Transverse colon (tissue), 4 donors: Measurements from ENCODE around the gene KLF13. TPM values are rescaled to one million over a fixed set of nuclear protein-coding genes. Genes with fewer than 3 reads are reported as not detected.

ENCODE experiments used
- DNase-seq: peaks from one replicate; pipeline ENCODE4 v3.0.0-alpha.2; 2019
- H3K27ac ChIP-seq, 4 donors: fragments of 200-600 bp; sonication (generic); 2 replicates each; pipeline ENCODE4 v1.5.1; 2016 to 2018; ENCODE audit warnings: inconsistent platforms in 4 of 4
- H3K27me3 ChIP-seq: fragments of 200-600 bp; sonication (generic); 2 replicates; pipeline ENCODE4 v1.5.1; 2017; ENCODE audit warnings: inconsistent platforms
- H3K36me3 ChIP-seq, 4 donors: fragments of 200-600 bp; sonication (generic); 2 replicates each; pipeline ENCODE4 v1.5.1; 2017 to 2019; ENCODE audit warnings: inconsistent platforms in 4 of 4
- H3K4me1 ChIP-seq, 4 donors: fragments of 200-600 bp; sonication (generic); 2 replicates each; pipeline ENCODE4 v1.5.1; 2017 to 2020; ENCODE audit warnings: inconsistent platforms in 4 of 4
- H3K4me3 ChIP-seq, 4 donors: fragments of 200-600 bp; sonication (generic); 1 replicate in 1 of 4; 2 replicates in 3 of 4; pipeline versions ENCODE4 v1.5.1 to v1.6.1; 2017 to 2019; ENCODE audit warnings: inconsistent platforms in 4 of 4
- H3K9me3 ChIP-seq, 2 donors: fragments of 200-600 bp; sonication (generic); 2 replicates each; pipeline ENCODE4 v1.5.1; 2017 to 2019; ENCODE audit warnings: inconsistent platforms in 2 of 2
- EP300 ChIP-seq: sonication (generic); formaldehyde crosslinking; IDR thresholded peaks from one replicate; pipeline ENCODE4 v1.6.1; 2017; ENCODE audit warnings: antibody characterized with exemption, low read depth
- POLR2A ChIP-seq: fragments of 450-650 bp; IDR thresholded peaks from one replicate; pipeline ENCODE4 v1.6.1; 2016; ENCODE audit warnings: antibody characterized with exemption, mild to moderate bottlenecking, moderate library complexity
- POLR2AphosphoS5 ChIP-seq, 3 donors: sonication (generic); formaldehyde crosslinking; IDR thresholded peaks; one replicate each; pipeline ENCODE4 v1.6.1; 2016; ENCODE audit warnings: antibody characterized with exemption in 3 of 3
- WGBS, 2 donors: methylation state at CpG; one replicate each; pipeline ENCODE4 v1.1.5; 2018; ENCODE audit warnings: low coverage in 1 of 2; 5-methylcytosine and 5-hydroxymethylcytosine counted together
- in situ Hi-C, 4 donors: fragments of 200-750 bp; cut with MboI; loops; one replicate each; pipeline versions ENCODE4 v1.15.0 to v1.15.1; 2017; ENCODE audit warnings: low sequenced_read_pairs in 3 of 4, low pct_ligation_motif_present in 1 of 4, low pct_unique_long_range_greater_than_20kb in 1 of 4
- intact Hi-C: fragments of 100-400 bp; cut with DNase I; formaldehyde crosslinking; loops from one replicate; pipeline ENCODE4 v1.15.1; 2023; ENCODE audit warnings: low total_unique reads
- total RNA-seq, 4 donors: library from RNA; depleted of rRNA; stranded (reverse); fragments of >200 nt; gene quantifications; one replicate each; pipeline ENCODE4 v1.1.0, GENCODE V29; 2016
- TF ChIP-seq, protein P1 (sequence below), 5 experiments: fragments of 200-600 bp in 3 of 5; fragments of 450-650 bp in 2 of 5; sonication (generic) in 3 of 5; IDR thresholded peaks; 1 replicate in 2 of 5; 2 replicates in 3 of 5; pipeline ENCODE4 v1.5.1; 2016 to 2017; ENCODE audit warnings: antibody characterized with exemption in 5 of 5, inconsistent platforms in 3 of 5, mild to moderate bottlenecking in 2 of 5, moderate library complexity in 1 of 5

The KLF13 gene
- total RNA-seq, 4 donors from 2014 or later: 39.0 to 81.2 (median 68.8) TPM

DNA sequence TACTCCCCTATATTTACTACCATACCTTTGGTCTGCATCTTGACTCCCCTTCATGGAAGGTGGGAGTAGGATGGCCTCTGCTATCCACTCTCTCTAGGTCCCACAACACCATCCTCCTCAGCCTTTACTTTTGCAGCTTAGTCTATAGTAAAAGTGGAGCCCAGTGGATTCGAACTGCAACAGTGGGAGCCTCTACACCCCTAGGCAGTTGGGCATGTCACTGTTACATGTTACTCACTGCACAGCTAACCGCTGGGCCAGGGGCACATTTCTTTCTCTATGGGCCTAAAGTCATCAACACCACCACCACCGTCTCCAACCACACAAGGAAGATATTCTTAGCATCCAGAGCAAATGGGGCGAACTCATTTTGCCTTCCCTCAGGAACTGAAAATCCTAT lies 62.9 kb downstream of the KLF13 start:
- H3K4me1 ChIP-seq: peaks cover 3 to 25% (median 17%) of the 10 kb centered on the region in 4 donors
- H3K27me3 ChIP-seq: no peaks in the 10 kb centered on the region
- in situ Hi-C loops: no loop called here
- DNase-seq: no peak
- H3K27ac ChIP-seq: no peak overlapping the region
- H3K9me3 ChIP-seq: no peaks in the 10 kb centered on the region
- intact Hi-C loops: no loop called here
- TF ChIP-seq POLR2A: no peak
- TF ChIP-seq, protein P1, sequence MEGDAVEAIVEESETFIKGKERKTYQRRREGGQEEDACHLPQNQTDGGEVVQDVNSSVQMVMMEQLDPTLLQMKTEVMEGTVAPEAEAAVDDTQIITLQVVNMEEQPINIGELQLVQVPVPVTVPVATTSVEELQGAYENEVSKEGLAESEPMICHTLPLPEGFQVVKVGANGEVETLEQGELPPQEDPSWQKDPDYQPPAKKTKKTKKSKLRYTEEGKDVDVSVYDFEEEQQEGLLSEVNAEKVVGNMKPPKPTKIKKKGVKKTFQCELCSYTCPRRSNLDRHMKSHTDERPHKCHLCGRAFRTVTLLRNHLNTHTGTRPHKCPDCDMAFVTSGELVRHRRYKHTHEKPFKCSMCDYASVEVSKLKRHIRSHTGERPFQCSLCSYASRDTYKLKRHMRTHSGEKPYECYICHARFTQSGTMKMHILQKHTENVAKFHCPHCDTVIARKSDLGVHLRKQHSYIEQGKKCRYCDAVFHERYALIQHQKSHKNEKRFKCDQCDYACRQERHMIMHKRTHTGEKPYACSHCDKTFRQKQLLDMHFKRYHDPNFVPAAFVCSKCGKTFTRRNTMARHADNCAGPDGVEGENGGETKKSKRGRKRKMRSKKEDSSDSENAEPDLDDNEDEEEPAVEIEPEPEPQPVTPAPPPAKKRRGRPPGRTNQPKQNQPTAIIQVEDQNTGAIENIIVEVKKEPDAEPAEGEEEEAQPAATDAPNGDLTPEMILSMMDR (IDR thresholded peaks at IDR 0.05): no peak
- WGBS, 2 donors: 91 to 93% methylated on average over 2 to 4 of the region's 4 CpGs
- no peak overlapping the region for H3K4me3 ChIP-seq
- no peaks in the 10 kb centered on the region for H3K36me3 ChIP-seq

DNA sequence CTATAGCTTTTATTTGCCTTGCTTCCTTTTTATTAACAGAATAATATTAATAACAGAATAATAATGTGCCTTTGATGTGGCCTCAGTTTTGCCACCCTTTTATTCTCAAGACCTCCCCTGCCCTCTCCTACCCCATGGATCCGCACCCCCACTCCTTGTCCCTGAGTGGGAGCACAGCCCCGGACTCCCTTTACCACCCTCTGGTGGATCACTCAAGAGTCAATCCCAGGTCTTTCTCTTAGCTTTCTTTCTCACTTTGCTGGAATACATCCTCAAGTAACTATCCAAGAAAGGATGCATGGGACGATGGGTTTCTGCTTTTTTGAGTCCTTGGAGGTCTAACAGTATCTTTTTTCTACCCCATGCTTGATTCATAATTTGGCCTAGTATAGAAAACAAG lies 63.4 kb downstream of the KLF13 start:
- Histone ChIP-seq H3K27me3 (no peaks in the 10 kb centered on the region), H3K36me3 (no peaks in the 10 kb centered on the region), H3K4me1 (peaks cover 3 to 25% (median 17%) of the 10 kb centered on the region in 4 donors), H3K9me3 (no peaks in the 10 kb centered on the region), H3K4me3 (no peak overlapping the region), H3K27ac (no peak overlapping the region)
- no peak for DNase-seq
- WGBS, 2 donors: 67 to 93% methylated on average over 1 to 3 of the region's 3 CpGs
- intact Hi-C loops: loop anchor here (10.0 kb wide), 1 partner anchor 55 kb away; no protein-coding TSS in a partner anchor
- TF ChIP-seq EP300 (no peak), POLR2A (no peak), POLR2AphosphoS5 (IDR thresholded peaks at IDR 0.05) (no peak)
- TF ChIP-seq, protein P1 (IDR thresholded peaks at IDR 0.05): no peak
- in situ Hi-C loops: no loop called here

DNA sequence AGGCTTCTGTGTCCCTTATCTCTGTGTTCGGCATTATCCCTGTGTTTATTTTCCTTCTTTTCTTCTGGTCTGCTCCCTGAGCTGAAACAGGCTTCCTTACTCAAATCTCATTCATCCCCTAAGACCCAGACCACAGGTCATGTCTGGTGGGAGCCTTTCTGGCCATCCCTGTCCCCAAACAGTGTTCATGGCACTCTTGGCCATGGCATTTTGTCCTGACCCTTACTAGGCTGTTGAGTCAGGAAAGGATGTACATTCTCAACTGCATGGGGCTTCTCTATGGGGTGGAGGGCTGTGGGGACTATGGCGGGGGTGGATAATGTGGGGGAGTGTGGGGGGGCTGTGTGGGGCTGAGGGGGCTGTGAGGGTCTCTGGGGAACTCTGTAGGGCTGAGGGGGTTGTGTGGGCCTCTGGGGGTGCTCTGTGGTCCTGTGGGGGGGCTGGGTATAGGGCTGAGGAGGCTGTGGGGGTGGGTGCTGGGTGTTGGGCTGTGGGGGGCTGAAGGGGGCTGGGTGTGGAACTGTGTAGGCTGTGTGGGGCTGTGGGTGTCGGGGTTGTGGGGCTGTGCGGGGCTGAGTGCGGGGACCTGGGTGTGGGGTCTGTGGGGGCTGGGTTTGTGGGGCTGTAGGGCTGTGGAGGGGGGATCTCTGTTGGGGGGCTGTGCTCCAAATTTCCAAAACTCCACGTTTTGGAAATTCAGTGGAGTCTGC lies 64.3 kb downstream of the KLF13 start:
- intact Hi-C loops: loop anchor here (10.0 kb wide), 1 partner anchor 56 kb away; no protein-coding TSS in a partner anchor

More for the DNA sequence above, 64.3 kb downstream of the KLF13 start:
- TF ChIP-seq EP300 (no peak), POLR2A (no peak), POLR2AphosphoS5 (IDR thresholded peaks at IDR 0.05) (no peak)
- TF ChIP-seq, protein P1 (IDR thresholded peaks at IDR 0.05): no peak
- in situ Hi-C loops: no loop called here
- no peaks in the 10 kb centered on the region for H3K9me3 ChIP-seq
- peak overlapping the region in 2 of 4 donors; percentile 56 to 67 for H3K4me3 ChIP-seq
- WGBS, 2 donors: 79 to 100% methylated on average over 1 to 6 of the region's 6 CpGs
- peak overlapping the region; percentile 84 to 89 (median 86) for H3K27ac ChIP-seq
- DNase-seq: no peak
- no peaks in the 10 kb centered on the region for H3K27me3 ChIP-seq
- no peaks in the 10 kb centered on the region for H3K36me3 ChIP-seq
- H3K4me1 ChIP-seq: peaks cover 3 to 25% (median 17%) of the 10 kb centered on the region in 4 donors
